CD14-positive monocyte (primary cell): Measurements from ENCODE around the gene KRT75. TPM values are rescaled to one million over a fixed set of nuclear protein-coding genes. Genes with fewer than 3 reads are reported as not detected.

Experiments
- DNase-seq, 3 donors: peaks; one replicate each; pipeline ENCODE4 v3.0.0-alpha.2; 2011 to 2022
- H2AFZ ChIP-seq: 2 replicates; pipeline ENCODE4 v1.6.0; 2012; ENCODE audit warnings: mild to moderate bottlenecking, low read depth, low read length, inconsistent platforms; ENCODE audit not compliant: insufficient read depth, poor library complexity, severe bottlenecking
- H3K27ac ChIP-seq, 2 donors: 1 replicate in 1 of 2; 2 replicates in 1 of 2; pipeline ENCODE4 v1.5.1; 2012 to 2013; ENCODE audit warnings: low read length in 2 of 2, control low read depth in 1 of 2, inconsistent platforms in 1 of 2, low read depth in 1 of 2, mild to moderate bottlenecking in 1 of 2
- H3K27me3 ChIP-seq, 2 donors: one replicate each; pipeline versions ENCODE4 v1.6.0 to v1.6.1; 2011 to 2013; ENCODE audit warnings: low read length in 2 of 2; ENCODE audit not compliant: control insufficient read depth in 2 of 2, insufficient read depth in 2 of 2
- H3K36me3 ChIP-seq, 2 donors: replicated peaks in 1 of 2; 1 replicate in 1 of 2; 2 replicates in 1 of 2; pipeline versions ENCODE4 v1.5.1 to v1.6.1; 2012 to 2013; ENCODE audit warnings: low read length in 2 of 2, control low read depth in 1 of 2, inconsistent platforms in 1 of 2, mild to moderate bottlenecking in 1 of 2; ENCODE audit not compliant: insufficient read depth in 2 of 2, control insufficient read depth in 1 of 2
- H3K4me1 ChIP-seq, 2 donors: 1 replicate in 1 of 2; 2 replicates in 1 of 2; pipeline versions ENCODE4 v1.5.1 to v1.6.1; 2012 to 2013; ENCODE audit warnings: low read length in 2 of 2, control low read depth in 1 of 2, inconsistent platforms in 1 of 2, mild to moderate bottlenecking in 1 of 2, moderate library complexity in 1 of 2; ENCODE audit not compliant: insufficient read depth in 2 of 2, control insufficient read depth in 1 of 2
- H3K4me2 ChIP-seq: replicated peaks from 2 replicates; pipeline ENCODE3; 2012; ENCODE audit warnings: low read length, moderate library complexity, mild to moderate bottlenecking; ENCODE audit not compliant: poor library complexity, severe bottlenecking; ENCODE audit errors: extremely low read depth
- H3K4me3 ChIP-seq, 3 experiments: fragments of 200-600 bp in 1 of 3; sonication (generic) in 1 of 3; replicated peaks in 1 of 3; 1 replicate in 2 of 3; 2 replicates in 1 of 3; pipeline ENCODE4 v1.5.1; 2011 to 2013; ENCODE audit warnings: low read length in 3 of 3, mild to moderate bottlenecking in 3 of 3, control low read depth in 2 of 3, low read depth in 2 of 3, inconsistent platforms in 1 of 3, moderate library complexity in 1 of 3
- H3K79me2 ChIP-seq: 2 replicates; pipeline ENCODE4 v1.6.0; 2012; ENCODE audit warnings: mild to moderate bottlenecking, control low read depth, inconsistent platforms, low read length, moderate library complexity; ENCODE audit not compliant: insufficient read depth
- H3K9ac ChIP-seq: 2 replicates; pipeline ENCODE4 v1.6.0; 2017; ENCODE audit warnings: low read length, mild to moderate bottlenecking; ENCODE audit not compliant: insufficient read depth, poor library complexity, severe bottlenecking
- H3K9me3 ChIP-seq, 2 donors: replicated peaks in 1 of 2; 1 replicate in 1 of 2; 2 replicates in 1 of 2; pipeline versions ENCODE4 v1.5.1 to v1.6.1; 2012 to 2013; ENCODE audit warnings: low read length in 2 of 2, control low read depth in 1 of 2; ENCODE audit not compliant: control insufficient read depth in 1 of 2, insufficient read depth in 1 of 2
- H4K20me1 ChIP-seq: 2 replicates; pipeline ENCODE4 v1.6.0; 2012; ENCODE audit warnings: mild to moderate bottlenecking, low read length, control low read depth, moderate library complexity; ENCODE audit not compliant: insufficient read depth
- H3K27ac Mint-ChIP-seq, 7 donors: one replicate each; pipeline ENCODE4 v1.8.0; 2020; ENCODE audit warnings: mild to moderate bottlenecking in 7 of 7, mixed read lengths in 7 of 7, moderate library complexity in 6 of 7, inconsistent platforms in 2 of 7
- H3K27me3 Mint-ChIP-seq, 3 donors: one replicate each; pipeline ENCODE4 v1.8.0; 2021 to 2022; ENCODE audit warnings: low read depth in 3 of 3, mild to moderate bottlenecking in 3 of 3, mixed read lengths in 3 of 3, moderate library complexity in 3 of 3, inconsistent platforms in 1 of 3
- H3K36me3 Mint-ChIP-seq, 2 donors: one replicate each; pipeline ENCODE4 v1.8.0; 2020; ENCODE audit warnings: mixed read lengths in 2 of 2, inconsistent platforms in 1 of 2, mild to moderate bottlenecking in 1 of 2
- H3K4me1 Mint-ChIP-seq: one replicate; pipeline ENCODE4 v1.8.0; 2020; ENCODE audit warnings: mild to moderate bottlenecking, mixed read lengths
- H3K4me3 Mint-ChIP-seq, 2 donors: one replicate each; pipeline ENCODE4 v1.8.0; 2020; ENCODE audit warnings: mild to moderate bottlenecking in 2 of 2, mixed read lengths in 2 of 2, moderate library complexity in 1 of 2
- H3K9me3 Mint-ChIP-seq, 7 donors: one replicate each; pipeline ENCODE4 v1.8.0; 2020 to 2022; ENCODE audit warnings: mixed read lengths in 7 of 7, mild to moderate bottlenecking in 6 of 7, moderate library complexity in 6 of 7, inconsistent platforms in 2 of 7
- CTCF ChIP-seq: fragments of 200-600 bp; IDR thresholded peaks from one replicate; pipeline ENCODE4 v1.8.0; 2022; ENCODE audit warnings: antibody characterized with exemption, mild to moderate bottlenecking
- WGBS: methylation state at CpG from one replicate; pipeline ENCODE4 v1.1.5; 2013; ENCODE audit warnings: missing lambda C conversion rate; ENCODE audit not compliant: insufficient coverage; 5-methylcytosine and 5-hydroxymethylcytosine counted together
- intact Hi-C, 2 donors: fragments of 100-400 bp; cut with micrococcal nuclease; formaldehyde crosslinking; loops; one replicate each; pipeline versions ENCODE4 v1.15.0 to v1.15.1; 2023
- polyA plus RNA-seq, 3 donors: library from polyadenylated mRNA; depleted of rRNA in 1 of 3; unstranded in 2 of 3; stranded (reverse) in 1 of 3; fragments of 300-500 nt in 2 of 3; fragments of >200 nt in 1 of 3; fragmentation: Illumina TruSeq in 2 of 3; gene quantifications; 1 replicate in 2 of 3; 2 replicates in 1 of 3; pipeline ENCODE4 v1.2.3, GENCODE V29; 2012 to 2021

Gene KRT75
- polyA plus RNA-seq, 3 donors: not detected

GRCh38 chr12:52446367-52447045 is 12.3 kb upstream of the KRT75 start:
- H4K20me1 ChIP-seq: no peaks in the 10 kb centered on the region
- no peak overlapping the region for H3K27ac ChIP-seq
- peaks cover 6 to 21% (median 15%) of the 10 kb centered on the region in 3 donors for H3K27me3 Mint-ChIP-seq
- H3K27ac Mint-ChIP-seq: no peak overlapping the region
- no peaks in the 10 kb centered on the region for H3K4me1 Mint-ChIP-seq
- H3K4me2 ChIP-seq: no peak overlapping the region
- H3K9me3 ChIP-seq: no peaks in the 10 kb centered on the region
- H3K9ac ChIP-seq: no peak overlapping the region
- no peaks in the 10 kb centered on the region for H3K27me3 ChIP-seq
- H3K9me3 Mint-ChIP-seq: peaks cover 0 to 5% (median 0%) of the 10 kb centered on the region in 7 donors
- no peak for TF ChIP-seq CTCF
- no peaks in the 10 kb centered on the region for H3K79me2 ChIP-seq
- no peaks in the 10 kb centered on the region for H3K4me1 ChIP-seq
- no peak overlapping the region for H3K4me3 Mint-ChIP-seq
- no peak for DNase-seq
- H3K36me3 Mint-ChIP-seq: no peaks in the 10 kb centered on the region
- WGBS: 74% methylated on average over 4 of the region's 6 CpGs
- H3K36me3 ChIP-seq: no peaks in the 10 kb centered on the region
- intact Hi-C loops: no loop called here
- H2AFZ ChIP-seq: peak overlapping the region; percentile 21
- H3K4me3 ChIP-seq: no peak overlapping the region

- no peaks in the 10 kb centered on the region for H4K20me1 ChIP-seq
- H3K9me3 ChIP-seq: no peaks in the 10 kb centered on the region
- intact Hi-C loops: no loop called here
- Mint-ChIP-seq H3K27ac (no peak overlapping the region), H3K9me3 (peaks cover 0 to 7% (median 0%) of the 10 kb centered on the region in 7 donors), H3K4me3 (no peak overlapping the region), H3K36me3 (no peaks in the 10 kb centered on the region), H3K27me3 (peaks cover 7 to 21% (median 20%) of the 10 kb centered on the region in 3 donors), H3K4me1 (no peaks in the 10 kb centered on the region)
- H3K4me2 ChIP-seq: no peak overlapping the region
- no peak for TF ChIP-seq CTCF
- no peaks in the 10 kb centered on the region for H3K27me3 ChIP-seq
- no peak overlapping the region for H2AFZ ChIP-seq
- H3K4me3 ChIP-seq: no peak overlapping the region
- 59% methylated on average over 2 of the region's 3 CpGs for WGBS
- H3K4me1 ChIP-seq: no peaks in the 10 kb centered on the region
- no peaks in the 10 kb centered on the region for H3K36me3 ChIP-seq
- H3K79me2 ChIP-seq: no peaks in the 10 kb centered on the region
- no peak for DNase-seq
- no peak overlapping the region for H3K9ac ChIP-seq
- no peak overlapping the region for H3K27ac ChIP-seq
Observed at GRCh38 chr12:52445876-52446275, 11.7 kb upstream of the KRT75 start.
